SU-DHL-6 (cell line): ENCODE measurements around the gene TRMT112.
A peak's percentile ranks its signal among the peaks of the same experiment; 100 is the strongest.
"Not testable (repeated sequence)": the region's sequence is repeated elsewhere in the genome, so short reads cannot be mapped to it uniquely, and the experiment has no call there.

Source experiments
- H2AFZ ChIP-seq: fragments of 200-600 bp; sonication (generic); 2 replicates; pipeline ENCODE4 v1.6.1; 2014; ENCODE audit warnings: low read depth, mild to moderate bottlenecking, moderate library complexity, mixed read lengths, antibody characterized with exemption, low read length; ENCODE audit not compliant: severe bottlenecking
- H3F3A ChIP-seq: fragments of 200-600 bp; shearing (Covaris generic); 2 replicates; pipeline ENCODE4 v1.6.0; 2016; ENCODE audit warnings: antibody characterized with exemption, mild to moderate bottlenecking; ENCODE audit not compliant: insufficient read depth
- H3K27ac ChIP-seq: fragments of 200-600 bp; sonication (generic); 2 replicates; pipeline ENCODE4 v1.5.1; 2016; ENCODE audit warnings: low read depth, mild to moderate bottlenecking, low read length, moderate library complexity, mixed read lengths
- H3K27me3 ChIP-seq: fragments of 200-600 bp; sonication (generic), shearing (Covaris generic); 2 replicates; pipeline ENCODE4 v1.6.0; 2014; ENCODE audit warnings: mild to moderate bottlenecking, low read length
- H3K36me3 ChIP-seq: fragments of 200-600 bp; sonication (generic); 2 replicates; pipeline ENCODE4 v1.6.1; 2014; ENCODE audit warnings: mild to moderate bottlenecking, low read length, mixed read lengths
- H3K4me2 ChIP-seq: fragments of 300-600, 200-600 bp; shearing (Covaris generic), sonication (generic); 2 replicates; pipeline ENCODE4 v1.6.0; 2014; ENCODE audit warnings: low read length, low read depth, mild to moderate bottlenecking; ENCODE audit not compliant: poor library complexity, severe bottlenecking
- H3K4me3 ChIP-seq: fragments of 200-600 bp; sonication (generic); 2 replicates; pipeline ENCODE4 v1.5.1; 2014; ENCODE audit warnings: antibody characterized with exemption, low read length, mild to moderate bottlenecking, mixed read lengths; ENCODE audit not compliant: insufficient read depth, poor library complexity, severe bottlenecking
- H3K79me2 ChIP-seq: fragments of 200-600 bp; sonication (generic); 2 replicates; pipeline ENCODE4 v1.6.1; 2014; ENCODE audit warnings: mild to moderate bottlenecking, low read length, moderate library complexity; ENCODE audit not compliant: insufficient read depth
- H3K9ac ChIP-seq: fragments of 200-600 bp; sonication (generic); 2 replicates; pipeline ENCODE4 v1.7.0; 2014; ENCODE audit warnings: mild to moderate bottlenecking, low read length
- H3K9me2 ChIP-seq: fragments of 200-600 bp; sonication (generic); replicated peaks from 2 replicates; pipeline ENCODE4 v1.6.1; 2014; ENCODE audit warnings: low read length; ENCODE audit not compliant: insufficient read depth
- H3K9me3 ChIP-seq: fragments of 200-600 bp; sonication (generic); 2 replicates; pipeline ENCODE4 v1.6.1; 2014; ENCODE audit warnings: low read length, mixed read lengths; ENCODE audit not compliant: insufficient read depth
- H4K20me1 ChIP-seq: fragments of 200-600 bp; sonication (generic); 2 replicates; pipeline ENCODE4 v1.6.1; 2014; ENCODE audit warnings: low read depth, mild to moderate bottlenecking, antibody characterized with exemption, low read length, moderate library complexity, mixed read lengths
- EZH2phosphoT487 ChIP-seq: fragments of 200-600 bp; sonication (generic), shearing (Covaris generic); conservative IDR thresholded peaks from 2 replicates; pipeline ENCODE4 v1.6.1; 2018; ENCODE audit warnings: mild to moderate bottlenecking, antibody characterized with exemption, low read length, moderate library complexity, mixed read lengths
- TF ChIP-seq, protein P1 (sequence below): fragments of 200-600 bp; sonication (generic); IDR thresholded peaks from one replicate; pipeline ENCODE4 v1.5.1; 2017; ENCODE audit warnings: antibody characterized with exemption, mild to moderate bottlenecking, low read length, moderate library complexity; ENCODE audit not compliant: insufficient read depth, poor library complexity, severe bottlenecking

The TRMT112 gene

DNA sequence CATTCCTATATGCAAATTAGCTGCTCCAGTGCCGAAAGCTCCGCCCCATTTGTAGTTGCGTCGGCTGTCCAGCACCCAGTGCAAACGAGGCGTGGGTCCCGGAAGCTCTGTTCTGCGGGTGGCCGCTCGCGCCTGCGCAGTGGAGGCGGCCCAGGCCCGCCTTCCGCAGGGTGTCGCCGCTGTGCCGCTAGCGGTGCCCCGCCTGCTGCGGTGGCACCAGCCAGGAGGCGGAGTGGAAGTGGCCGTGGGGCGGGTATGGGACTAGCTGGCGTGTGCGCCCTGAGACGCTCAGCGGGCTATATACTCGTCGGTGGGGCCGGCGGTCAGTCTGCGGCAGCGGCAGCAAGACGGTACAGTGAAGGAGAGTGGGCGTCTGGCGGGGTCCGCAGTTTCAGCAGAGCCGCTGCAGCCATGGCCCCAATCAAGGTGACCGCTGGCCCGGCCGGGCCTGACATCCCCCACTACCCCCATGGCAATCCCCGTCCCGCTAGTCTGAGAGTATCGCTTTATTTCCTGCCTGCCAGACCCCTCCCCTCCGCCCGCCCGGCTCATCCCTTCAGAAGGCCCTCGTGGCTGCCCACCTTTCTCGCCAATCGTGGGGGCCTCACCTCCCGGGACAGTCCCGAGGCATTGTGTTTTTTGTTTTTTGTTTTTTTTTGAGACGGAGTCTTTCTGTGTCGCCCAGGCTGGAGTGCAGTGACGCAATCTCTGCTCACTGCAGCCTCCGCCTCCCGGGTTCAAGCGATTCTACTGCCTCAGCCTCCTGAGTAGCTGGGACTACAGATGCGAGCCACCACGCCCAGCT, 804 bp upstream of the TRMT112 start, which contains the start of gene PRDX5:
PRDX5 (plus strand) TSS at position 161 of the 805 bp plus-strand sequence; CDS start at position 256, 95 bp downstream.
- Histone ChIP-seq H3K79me2 (peaks cover 5% of the 10 kb centered on the region; the same call in 1 of the 2 replicates), H3K9ac (peak within 1 kb of the TSS; percentile 84), H3K27me3 (no peaks in the 10 kb centered on the region), H3K9me3 (no peaks in the 10 kb centered on the region), H3K9me2 (no peaks in the 10 kb centered on the region), H3K4me3 (peak within 1 kb of the TSS; percentile 73), H4K20me1 (no peaks in the 10 kb centered on the region; the same call in 1 of the 2 replicates), H3K27ac (peak within 1 kb of the TSS; percentile 92), H3K4me2 (peak within 1 kb of the TSS; percentile 64), H3K36me3 (no peaks in the 10 kb centered on the region), H2AFZ (peak within 1 kb of the TSS; percentile 55), H3F3A (peaks cover 18% of the 10 kb centered on the region)
- TF ChIP-seq EZH2phosphoT487, result no peak
- TF ChIP-seq, protein P1, sequence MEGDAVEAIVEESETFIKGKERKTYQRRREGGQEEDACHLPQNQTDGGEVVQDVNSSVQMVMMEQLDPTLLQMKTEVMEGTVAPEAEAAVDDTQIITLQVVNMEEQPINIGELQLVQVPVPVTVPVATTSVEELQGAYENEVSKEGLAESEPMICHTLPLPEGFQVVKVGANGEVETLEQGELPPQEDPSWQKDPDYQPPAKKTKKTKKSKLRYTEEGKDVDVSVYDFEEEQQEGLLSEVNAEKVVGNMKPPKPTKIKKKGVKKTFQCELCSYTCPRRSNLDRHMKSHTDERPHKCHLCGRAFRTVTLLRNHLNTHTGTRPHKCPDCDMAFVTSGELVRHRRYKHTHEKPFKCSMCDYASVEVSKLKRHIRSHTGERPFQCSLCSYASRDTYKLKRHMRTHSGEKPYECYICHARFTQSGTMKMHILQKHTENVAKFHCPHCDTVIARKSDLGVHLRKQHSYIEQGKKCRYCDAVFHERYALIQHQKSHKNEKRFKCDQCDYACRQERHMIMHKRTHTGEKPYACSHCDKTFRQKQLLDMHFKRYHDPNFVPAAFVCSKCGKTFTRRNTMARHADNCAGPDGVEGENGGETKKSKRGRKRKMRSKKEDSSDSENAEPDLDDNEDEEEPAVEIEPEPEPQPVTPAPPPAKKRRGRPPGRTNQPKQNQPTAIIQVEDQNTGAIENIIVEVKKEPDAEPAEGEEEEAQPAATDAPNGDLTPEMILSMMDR, result peak; percentile 27

DNA sequence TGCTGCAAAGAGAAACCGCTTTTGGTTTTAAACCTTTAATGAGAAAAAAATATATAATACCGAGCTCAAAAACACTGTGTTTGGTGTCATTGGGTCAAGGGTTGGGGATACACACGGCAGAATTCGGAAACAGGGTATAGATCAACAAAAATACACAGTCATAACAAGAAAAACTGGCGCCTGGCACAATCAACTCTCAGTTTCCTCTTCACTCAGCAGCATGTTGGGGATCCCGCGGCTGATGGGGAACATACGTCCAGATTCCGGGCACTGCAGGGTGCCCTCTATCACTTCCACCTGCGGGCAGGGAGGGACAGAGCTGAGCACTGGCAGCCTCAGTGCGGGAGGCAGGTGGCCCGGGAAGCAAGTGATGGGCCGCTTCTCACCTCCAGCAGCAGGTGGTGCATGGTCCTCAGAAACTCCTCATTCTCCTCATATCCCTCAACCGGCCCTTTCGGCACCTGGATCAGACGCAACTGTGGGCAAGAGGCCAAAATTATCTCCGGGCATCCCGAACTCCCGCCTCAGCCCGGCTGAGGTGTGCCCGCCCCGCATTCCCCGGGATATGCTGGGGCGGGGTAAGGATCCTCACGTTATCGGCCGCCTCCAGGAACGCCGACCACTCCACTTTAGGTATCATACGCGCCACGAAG, 561 bp downstream of the TRMT112 start:
- peaks cover 13% of the 10 kb centered on the region for H3K79me2 ChIP-seq
- no peaks in the 10 kb centered on the region for H3K9me3 ChIP-seq
- H4K20me1 ChIP-seq, result no peaks in the 10 kb centered on the region; the same call in 1 of the 2 replicates
- H3K36me3 ChIP-seq, result no peaks in the 10 kb centered on the region
- TF ChIP-seq EZH2phosphoT487, result no peak
- TF ChIP-seq, protein P1, result no peak
- H3K4me3 ChIP-seq, result peak overlapping the region; percentile 73
- no peaks in the 10 kb centered on the region for H3K27me3 ChIP-seq
- H2AFZ ChIP-seq, result peak overlapping the region; percentile 15
- peak overlapping the region; percentile 84 for H3K9ac ChIP-seq
- no peaks in the 10 kb centered on the region for H3K9me2 ChIP-seq
- peak overlapping the region; percentile 64 for H3K4me2 ChIP-seq
- H3K27ac ChIP-seq, result peak overlapping the region; percentile 92
- peaks cover 24% of the 10 kb centered on the region for H3F3A ChIP-seq

DNA sequence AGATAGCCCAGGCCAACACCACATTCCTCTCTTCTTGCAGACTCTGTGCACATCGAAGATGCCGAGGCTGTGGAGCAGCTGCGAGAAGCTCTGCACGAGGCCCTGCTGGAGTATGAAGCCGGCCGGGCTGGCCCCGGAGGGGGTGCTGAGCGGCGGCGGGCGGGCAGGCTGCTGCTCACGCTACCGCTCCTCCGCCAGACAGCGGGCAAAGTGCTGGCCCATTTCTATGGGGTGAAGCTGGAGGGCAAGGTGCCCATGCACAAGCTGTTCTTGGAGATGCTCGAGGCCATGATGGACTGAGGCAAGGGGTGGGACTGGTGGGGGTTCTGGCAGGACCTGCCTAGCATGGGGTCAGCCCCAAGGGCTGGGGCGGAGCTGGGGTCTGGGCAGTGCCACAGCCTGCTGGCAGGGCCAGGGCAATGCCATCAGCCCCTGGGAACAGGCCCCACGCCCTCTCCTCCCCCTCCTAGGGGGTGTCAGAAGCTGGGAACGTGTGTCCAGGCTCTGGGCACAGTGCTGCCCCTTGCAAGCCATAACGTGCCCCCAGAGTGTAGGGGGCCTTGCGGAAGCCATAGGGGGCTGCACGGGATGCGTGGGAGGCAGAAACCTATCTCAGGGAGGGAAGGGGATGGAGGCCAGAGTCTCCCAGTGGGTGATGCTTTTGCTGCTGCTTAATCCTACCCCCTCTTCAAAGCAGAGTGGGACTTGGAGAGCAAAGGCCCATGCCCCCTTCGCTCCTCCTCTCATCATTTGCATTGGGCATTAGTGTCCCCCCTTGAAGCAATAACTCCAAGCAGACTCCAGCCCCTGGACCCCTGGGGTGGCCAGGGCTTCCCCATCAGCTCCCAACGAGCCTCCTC, 1.5 kb downstream of the TRMT112 start:
- Histone ChIP-seq H3K79me2 (peaks cover 16% of the 10 kb centered on the region), H3F3A (peaks cover 24% of the 10 kb centered on the region), H3K9ac (peak overlapping the region; percentile 84), H3K27ac (peak overlapping the region; percentile 92), H3K4me3 (peak overlapping the region; percentile 73), H3K4me2 (peak overlapping the region; percentile 64)
- not testable (repeated sequence) for H3K36me3 ChIP-seq, H2AFZ ChIP-seq, H4K20me1 ChIP-seq, H3K9me3 ChIP-seq, H3K27me3 ChIP-seq, H3K9me2 ChIP-seq
